GM19397 (cell line): ENCODE data around the gene ASAP2.
"Not testable (repeated sequence)": the region's sequence is repeated elsewhere in the genome, so short reads cannot be mapped to it uniquely, and the experiment has no call there.

Experiments
- ATAC-seq: cut with Tn5 transposase; IDR thresholded peaks from one replicate; pipeline ENCODE4 v1.9.1; 2021; ENCODE audit warnings: mild to moderate bottlenecking, moderate library complexity; ENCODE audit not compliant: unreplicated experiment

The ASAP2 gene

DNA sequence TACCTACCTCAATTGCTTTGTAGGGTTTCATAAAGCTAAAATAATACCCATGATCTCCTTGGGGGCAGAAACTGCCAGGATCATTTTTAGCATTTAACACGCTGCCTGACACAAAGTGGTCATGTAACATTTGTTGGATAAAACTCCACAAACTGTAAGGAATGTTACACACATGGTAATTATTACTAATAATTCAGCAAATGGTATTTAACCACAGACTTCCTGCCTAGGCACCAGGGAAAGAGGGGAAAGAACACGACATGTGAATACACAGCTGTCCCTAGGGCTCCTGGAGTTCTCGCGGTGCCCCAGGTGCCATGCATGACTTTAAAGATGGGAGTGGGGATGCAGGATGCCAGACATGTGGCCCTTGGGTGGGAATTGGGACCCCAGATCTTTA, 43.5 kb downstream of the ASAP2 start:
- no peak for ATAC-seq

GRCh38 chr2:9250498-9251153, 44.0 kb downstream of the ASAP2 start:
- ATAC-seq: no peak

- ATAC-seq: no peak
Measured at GRCh38 chr2:9251154-9252001, 44.8 kb downstream of the ASAP2 start.

DNA sequence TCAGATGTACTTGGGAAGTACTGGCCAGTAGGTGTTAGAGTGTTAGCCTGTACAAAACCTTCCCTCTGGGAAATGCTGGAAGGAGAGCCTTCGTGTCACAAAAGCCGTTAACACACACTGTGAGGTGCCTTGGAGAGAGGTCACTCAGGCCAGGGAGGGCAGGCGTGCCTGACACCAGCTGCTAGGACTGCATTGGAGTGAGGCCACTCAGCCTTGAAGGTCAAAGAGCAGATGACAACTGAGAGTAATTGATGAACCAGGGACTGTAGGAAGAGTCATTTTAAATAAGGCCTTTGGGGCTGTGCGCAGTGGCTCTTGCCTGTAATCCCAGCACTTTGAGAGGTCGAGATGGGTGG, 45.4 kb downstream of the ASAP2 start:
- ATAC-seq: no peak

- no peak for ATAC-seq
Measured at GRCh38 chr2:9255416-9255815, 48.8 kb downstream of the ASAP2 start.

GRCh38 chr2:9256147-9256546, 49.5 kb downstream of the ASAP2 start:
- no peak for ATAC-seq

GRCh38 chr2:9256570-9257043, 50.0 kb downstream of the ASAP2 start:
- ATAC-seq: no peak

DNA sequence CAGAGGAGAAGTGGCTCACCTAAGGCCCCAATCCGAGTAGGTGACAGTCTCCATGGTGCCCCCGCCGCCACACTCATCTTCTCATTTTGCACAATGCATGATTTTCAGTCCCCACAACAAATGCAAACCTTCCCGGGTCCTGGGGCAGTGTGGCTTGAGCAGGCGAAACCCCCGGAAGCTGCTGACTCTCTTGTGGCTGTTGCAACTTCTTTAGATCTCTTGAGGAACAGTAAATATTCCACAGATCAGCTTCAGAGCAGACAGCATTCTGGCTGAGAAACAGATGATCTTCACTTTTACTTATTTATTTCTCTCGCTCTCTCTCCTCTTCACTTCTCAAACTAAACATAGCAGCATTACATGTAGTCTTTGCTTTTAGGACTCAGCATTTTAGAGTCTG, 51.9 kb downstream of the ASAP2 start:
- ATAC-seq: no peak

DNA sequence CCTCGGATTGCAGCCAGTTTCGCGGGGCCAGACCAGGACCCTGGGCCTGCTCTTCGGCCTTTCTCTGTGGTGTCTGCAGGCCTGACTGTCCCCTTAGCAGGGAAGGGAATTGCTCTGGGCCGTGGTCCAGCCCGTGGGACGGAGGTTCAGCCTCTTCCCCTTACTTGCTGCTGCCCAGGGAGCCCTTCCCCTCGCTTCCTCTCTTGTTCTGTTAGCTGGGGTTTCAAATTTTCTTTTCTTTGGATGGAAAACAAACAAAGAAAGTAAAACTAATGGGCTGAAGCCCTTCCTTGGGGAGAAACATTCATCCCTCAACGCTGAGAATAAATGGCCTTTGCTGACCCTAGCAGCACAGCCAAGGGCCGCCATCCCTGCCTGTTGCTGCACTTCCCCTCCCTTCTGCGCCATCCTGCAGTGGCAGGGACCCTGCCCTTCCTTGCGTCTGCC, 52.4 kb downstream of the ASAP2 start:
- no peak for ATAC-seq

- ATAC-seq: no peak
Measured at GRCh38 chr2:9260464-9260918, 53.9 kb downstream of the ASAP2 start.

- ATAC-seq: no peak
Measured at GRCh38 chr2:9261231-9261883, 54.7 kb downstream of the ASAP2 start.

- no peak for ATAC-seq
Measured at GRCh38 chr2:9262671-9263171, 56.1 kb downstream of the ASAP2 start.

GRCh38 chr2:9263428-9263827, 56.8 kb downstream of the ASAP2 start:
- ATAC-seq: no peak

DNA sequence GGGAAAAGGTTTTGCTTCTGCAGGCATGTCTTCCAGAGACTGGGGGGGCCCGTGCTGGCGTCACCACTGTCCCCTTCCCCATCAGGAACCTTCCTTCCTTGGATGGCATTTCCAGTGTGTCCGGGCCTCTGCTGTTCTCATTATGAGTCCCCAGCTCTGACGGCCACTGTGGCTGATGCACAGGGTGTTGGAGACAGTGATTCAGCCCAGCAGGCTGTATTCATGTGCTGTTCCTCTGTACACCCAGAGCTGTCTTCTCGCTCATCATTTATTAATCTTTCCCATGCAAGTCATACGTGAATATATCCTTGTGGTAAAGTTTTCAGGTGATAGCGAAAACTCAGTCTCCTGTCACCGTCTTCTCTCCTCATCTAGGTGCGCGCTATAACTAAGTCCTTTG, 57.7 kb downstream of the ASAP2 start:
- no peak for ATAC-seq

- ATAC-seq: no peak
Measured at GRCh38 chr2:9266711-9267110, 60.1 kb downstream of the ASAP2 start.

DNA sequence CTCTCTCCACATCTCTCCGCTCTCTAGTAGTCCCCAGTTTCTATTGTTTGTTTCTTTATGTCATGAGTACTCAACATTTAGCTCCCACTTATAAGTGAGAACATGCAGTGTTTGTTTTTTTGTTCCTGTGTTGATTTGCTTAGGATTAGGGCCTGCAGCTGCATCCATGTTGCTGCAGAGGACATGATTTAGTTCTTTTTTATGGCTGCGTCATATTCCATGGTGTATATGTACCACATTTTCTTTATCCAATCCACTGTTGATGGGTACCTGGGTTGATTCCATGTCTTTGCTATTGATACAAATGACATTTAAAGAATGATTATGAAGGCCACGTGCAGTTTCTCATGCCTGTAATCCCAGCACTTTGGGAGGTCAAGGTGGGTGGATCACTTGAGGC, 60.7 kb downstream of the ASAP2 start:
- not testable (repeated sequence) for ATAC-seq

GRCh38 chr2:9268301-9269080, 61.9 kb downstream of the ASAP2 start:
- ATAC-seq: no peak

DNA sequence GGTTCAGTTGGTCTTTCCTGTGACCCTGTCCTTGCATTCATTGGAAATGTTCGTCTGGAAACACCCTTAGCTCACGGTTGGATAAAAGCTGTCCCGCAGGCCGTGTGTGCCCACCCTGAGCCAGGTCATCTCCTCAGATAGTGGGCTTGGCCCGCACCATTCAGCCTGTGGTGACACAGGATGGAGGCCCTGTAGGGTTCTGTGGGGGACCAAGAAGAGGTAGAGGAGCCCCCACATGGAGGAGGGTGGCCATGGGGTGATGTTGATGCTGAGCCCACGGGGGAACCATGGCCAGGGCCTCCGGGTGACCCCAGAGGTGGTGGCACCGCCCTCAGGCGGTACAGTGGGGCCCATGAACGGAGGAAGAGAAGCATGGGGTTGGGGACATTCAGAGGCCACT, 62.7 kb downstream of the ASAP2 start:
- no peak for ATAC-seq

DNA sequence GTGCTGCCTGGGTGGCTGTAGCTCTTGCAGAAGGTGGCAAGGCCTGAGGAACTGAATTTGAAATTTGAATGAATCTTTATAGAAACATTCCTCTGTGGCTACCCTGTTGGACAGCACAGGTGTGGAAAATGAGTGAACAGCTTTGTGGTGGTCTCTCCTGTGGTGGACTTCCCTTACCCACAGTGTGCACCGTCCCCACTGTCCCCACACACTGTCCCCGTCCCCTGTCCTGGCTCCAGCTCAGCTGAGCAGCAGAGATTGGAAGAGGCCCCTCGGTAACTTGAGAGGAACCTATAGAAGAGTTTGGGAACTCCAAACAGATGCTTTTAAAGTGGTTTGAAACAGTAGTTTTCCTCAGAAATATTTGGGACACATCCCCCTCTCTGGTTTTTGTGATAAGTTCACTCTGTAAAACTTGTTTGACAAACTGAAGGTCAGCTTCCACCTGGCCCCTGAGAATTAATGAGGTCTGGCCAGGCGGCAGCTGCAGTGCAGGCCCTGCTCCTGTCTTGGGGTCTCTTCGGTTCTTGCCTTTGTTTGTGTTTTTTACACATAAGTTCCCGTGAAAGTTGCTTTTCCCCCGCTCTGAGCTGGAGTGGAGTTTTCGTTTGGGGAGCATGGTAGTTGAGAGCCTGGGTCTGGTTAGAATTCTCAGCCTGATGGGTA, 63.2 kb downstream of the ASAP2 start:
- ATAC-seq: no peak

DNA sequence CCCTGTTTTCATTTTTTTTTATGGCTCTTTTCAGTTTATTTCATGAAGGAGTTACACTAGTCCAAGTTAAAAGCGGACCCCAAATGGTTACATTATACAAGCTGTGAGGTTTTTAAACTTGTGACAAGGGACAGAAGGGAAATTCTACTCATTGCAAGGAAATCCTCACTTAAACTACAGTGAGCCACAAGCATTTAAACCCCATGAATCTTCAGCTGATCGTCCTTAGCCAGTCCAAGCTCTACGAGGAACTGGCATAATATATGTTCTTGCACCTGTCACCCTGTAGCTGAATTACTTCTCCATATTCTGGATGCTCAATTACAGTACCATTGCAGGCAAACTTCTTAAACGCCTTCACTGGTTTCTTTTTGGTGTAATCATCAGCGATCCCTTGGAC, 64.5 kb downstream of the ASAP2 start:
- no peak for ATAC-seq
